Hepatic stellate cell (primary cell): ENCODE measurements around the gene RWDD4.

Experiments used
- DNase-seq: peaks from one replicate; pipeline ENCODE4 v3.0.0; 2011; ENCODE audit warnings: low spot score

RWDD4 gene

GRCh38 chr4:183600189-183600685, 58.7 kb downstream of the RWDD4 start:
- no peak for DNase-seq

- no peak for DNase-seq
These were observed 59.3 kb downstream of the RWDD4 start for GRCh38 chr4:183599690-183600089.

- DNase-seq, result no peak
These were observed 59.7 kb downstream of the RWDD4 start for GRCh38 chr4:183599284-183599683.

DNA sequence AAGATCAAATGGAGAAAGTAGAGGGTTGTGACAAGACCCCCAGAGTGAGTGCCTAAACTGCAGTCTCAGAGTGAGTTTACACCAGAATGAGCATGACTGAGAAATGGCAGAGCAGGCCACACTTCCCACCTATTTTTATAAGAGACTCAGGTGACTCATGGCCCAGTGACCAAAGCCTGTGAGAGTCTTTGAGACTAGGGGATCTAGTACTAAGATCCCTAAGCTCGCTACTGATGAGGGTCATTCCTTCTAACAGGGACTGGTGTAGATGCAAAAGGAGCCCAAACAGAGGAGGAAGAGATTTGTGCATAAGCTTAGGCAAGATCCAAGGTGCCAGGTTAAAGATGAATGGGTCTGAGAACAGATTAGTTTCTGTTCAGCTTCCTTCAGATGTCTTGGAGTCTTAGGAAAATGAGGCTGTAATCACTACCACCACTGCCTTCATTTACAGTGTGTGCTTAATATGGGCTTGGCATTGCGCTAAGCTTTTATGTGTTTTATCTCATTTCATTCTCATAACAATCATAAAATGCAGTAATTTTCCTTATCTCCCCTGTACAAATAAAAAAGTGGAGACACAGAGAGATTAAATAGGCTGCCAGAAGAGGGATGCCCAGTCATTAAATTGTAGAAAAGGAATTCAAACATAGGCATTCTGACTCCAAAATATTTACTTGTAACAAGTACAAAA, 62.8 kb downstream of the RWDD4 start:
- no peak for DNase-seq

DNA sequence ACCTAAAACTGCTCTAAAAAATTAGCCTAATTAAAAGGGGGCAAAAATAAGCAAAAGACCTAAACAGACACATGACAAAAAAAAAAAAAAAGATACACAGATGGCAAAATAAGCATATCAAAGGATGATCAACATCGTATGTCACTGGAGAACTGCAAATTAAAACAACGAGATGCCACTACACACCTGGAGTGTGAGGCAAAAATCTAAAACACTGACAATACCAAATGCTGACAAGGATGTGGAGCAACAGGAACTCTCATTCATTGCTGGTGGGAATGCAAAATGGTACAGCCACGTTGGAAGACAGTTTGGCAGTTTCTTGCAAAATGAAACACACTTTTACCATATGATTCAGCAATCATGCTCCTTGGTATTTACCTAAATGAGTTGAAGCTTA, 64.2 kb downstream of the RWDD4 start:
- no peak for DNase-seq

DNA sequence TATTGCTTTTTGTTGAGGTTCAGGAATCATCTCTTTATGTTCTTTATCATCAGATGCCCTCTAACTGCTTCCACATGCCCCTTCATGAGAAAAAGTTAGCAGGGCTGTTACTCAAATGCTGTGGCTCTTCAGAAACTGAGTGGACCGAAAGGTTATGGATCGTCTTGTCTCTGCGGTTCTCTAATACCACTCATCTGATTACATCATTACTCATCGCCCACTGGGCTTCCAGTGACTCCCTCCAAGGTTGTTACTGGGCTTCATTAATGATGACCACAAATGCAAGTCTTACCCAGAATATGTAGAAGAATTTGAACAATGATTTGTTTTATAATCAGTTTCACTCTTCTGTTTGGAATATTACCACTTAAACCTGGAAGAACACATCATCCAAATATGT, 67.7 kb downstream of the RWDD4 start:
- no peak for DNase-seq
